OCI-LY3 (cell line): ENCODE measurements around the gene ZBTB45.
A peak's percentile ranks its signal among the peaks of the same experiment; 100 is the strongest.
"Not testable (repeated sequence)": the region's sequence is repeated elsewhere in the genome, so short reads cannot be mapped to it uniquely, and the experiment has no call there.

Experiments
- H2AFZ ChIP-seq: fragments of 200-600, 300-600 bp; shearing (Covaris generic); 2 replicates; pipeline ENCODE4 v1.6.0; 2014; ENCODE audit warnings: antibody characterized with exemption, low read depth, low read length
- H3K27ac ChIP-seq: fragments of 200-600, 300-600 bp; sonication (generic); 2 replicates; pipeline ENCODE4 v1.5.1; 2014; ENCODE audit warnings: mild to moderate bottlenecking, low read length, moderate library complexity, mixed read lengths
- H3K27me3 ChIP-seq: fragments of 200-600, 300-600 bp; sonication (generic); 2 replicates; pipeline ENCODE4 v1.6.1; 2014; ENCODE audit warnings: low read depth, low read length, mixed read lengths
- H3K36me3 ChIP-seq: fragments of 200-600, 300-600 bp; sonication (generic); replicated peaks from 2 replicates; pipeline ENCODE3; 2014; ENCODE audit warnings: low read depth, low read length, mixed read lengths
- H3K4me1 ChIP-seq: fragments of 300-600, 200-600 bp; sonication (generic); 2 replicates; pipeline ENCODE4 v1.6.1; 2014; ENCODE audit warnings: low read length, mixed read lengths
- H3K4me2 ChIP-seq: fragments of 200-600, 300-600 bp; sonication (generic); 2 replicates; pipeline ENCODE4 v1.6.1; 2014; ENCODE audit warnings: low read length, mixed read lengths
- H3K4me3 ChIP-seq: fragments of 300-600, 200-600 bp; sonication (generic); 2 replicates; pipeline ENCODE4 v1.5.1; 2014; ENCODE audit warnings: antibody characterized with exemption, mild to moderate bottlenecking, low read length, moderate library complexity
- H3K79me2 ChIP-seq: fragments of 300-600, 200-600 bp; shearing (Covaris generic); 2 replicates; pipeline ENCODE4 v1.6.1; 2014; ENCODE audit warnings: mild to moderate bottlenecking, low read length, mixed read lengths
- H3K9ac ChIP-seq: fragments of 300-600, 200-600 bp; shearing (Covaris generic); 2 replicates; pipeline ENCODE4 v1.6.0; 2014; ENCODE audit warnings: mild to moderate bottlenecking, low read length, moderate library complexity
- H3K9me3 ChIP-seq: fragments of 200-600, 300-600 bp; shearing (Covaris generic); 2 replicates; pipeline ENCODE4 v1.6.1; 2014; ENCODE audit warnings: low read length, mixed read lengths; ENCODE audit not compliant: insufficient read depth
- H4K20me1 ChIP-seq: fragments of 200-600, 300-600 bp; sonication (generic); 2 replicates; pipeline ENCODE4 v1.6.1; 2016; ENCODE audit warnings: low read length, mixed read lengths; ENCODE audit not compliant: insufficient read depth
- CTCF ChIP-seq: fragments of 200-600, 300-600 bp; sonication (generic); IDR thresholded peaks from 2 replicates; pipeline ENCODE4 v1.5.1; 2014; ENCODE audit warnings: antibody characterized with exemption, low read length, low read depth
- EZH2phosphoT487 ChIP-seq: fragments of 200-600 bp; shearing (Covaris generic); IDR thresholded peaks from 2 replicates; pipeline ENCODE4 v1.6.1; 2018; ENCODE audit warnings: antibody characterized with exemption, mixed run types, low read depth

The ZBTB45 gene

GRCh38 chr19:58474997-58475713, 44.5 kb downstream of the ZBTB45 start:
- Histone ChIP-seq H3K36me3 (peaks cover 10% of the 10 kb centered on the region), H3K9me3 (no peaks in the 10 kb centered on the region), H3K4me1 (peaks cover 25% of the 10 kb centered on the region), H3K4me2 (peak overlapping the region; percentile 86), H3K4me3 (peak overlapping the region; percentile 83), H3K27me3 (no peaks in the 10 kb centered on the region), H3K27ac (peak overlapping the region; percentile 83), H3K9ac (peak overlapping the region; percentile 84), H4K20me1 (no peaks in the 10 kb centered on the region), H2AFZ (no peak overlapping the region; the same call in 1 of the 2 replicates), H3K79me2 (no peaks in the 10 kb centered on the region)
- TF ChIP-seq EZH2phosphoT487, result no peak
- TF ChIP-seq CTCF, result no peak

- Histone ChIP-seq H3K4me3 (peak overlapping the region; percentile 83), H3K27me3 (no peaks in the 10 kb centered on the region), H3K9me3 (no peaks in the 10 kb centered on the region), H3K36me3 (peaks cover 10% of the 10 kb centered on the region), H2AFZ (no peak overlapping the region), H3K4me2 (peak overlapping the region; percentile 86), H3K9ac (no peak overlapping the region), H3K27ac (no peak overlapping the region), H3K4me1 (peaks cover 25% of the 10 kb centered on the region), H4K20me1 (no peaks in the 10 kb centered on the region), H3K79me2 (no peaks in the 10 kb centered on the region)
- no peak for TF ChIP-seq CTCF
- TF ChIP-seq EZH2phosphoT487, result no peak
Observed at GRCh38 chr19:58474291-58474996, 45.2 kb downstream of the ZBTB45 start.

GRCh38 chr19:58473775-58474174, 45.8 kb downstream of the ZBTB45 start:
- no peak overlapping the region for H3K4me3 ChIP-seq
- 0 out of 2 replicates have a peak, but pooled peaks cover under 1% of the 10 kb centered on the region for H3K79me2 ChIP-seq
- no peak overlapping the region for H2AFZ ChIP-seq
- TF ChIP-seq CTCF, result no peak
- no peak for TF ChIP-seq EZH2phosphoT487
- 0 out of 2 replicates have a peak, but pooled peaks cover 4% of the 10 kb centered on the region for H4K20me1 ChIP-seq
- peaks cover 25% of the 10 kb centered on the region for H3K4me1 ChIP-seq
- no peaks in the 10 kb centered on the region for H3K27me3 ChIP-seq
- no peak overlapping the region for H3K4me2 ChIP-seq
- H3K9me3 ChIP-seq, result no peaks in the 10 kb centered on the region
- H3K36me3 ChIP-seq, result peaks cover 10% of the 10 kb centered on the region
- H3K27ac ChIP-seq, result no peak overlapping the region
- no peak overlapping the region for H3K9ac ChIP-seq

- H3K4me2 ChIP-seq, result no peak overlapping the region
- no peak overlapping the region for H2AFZ ChIP-seq
- peaks cover 9% of the 10 kb centered on the region for H3K79me2 ChIP-seq
- no peak for TF ChIP-seq CTCF
- TF ChIP-seq EZH2phosphoT487, result no peak
- H3K9ac ChIP-seq, result no peak overlapping the region
- H3K36me3 ChIP-seq, result peaks cover 10% of the 10 kb centered on the region
- peaks cover 11% of the 10 kb centered on the region; the same call in 1 of the 2 replicates for H4K20me1 ChIP-seq
- H3K27ac ChIP-seq, result no peak overlapping the region
- H3K4me1 ChIP-seq, result peaks cover 16% of the 10 kb centered on the region
- H3K4me3 ChIP-seq, result no peak overlapping the region
- no peaks in the 10 kb centered on the region for H3K27me3 ChIP-seq
- H3K9me3 ChIP-seq, result no peaks in the 10 kb centered on the region
Observed at GRCh38 chr19:58471736-58472135, 47.9 kb downstream of the ZBTB45 start.

GRCh38 chr19:58470837-58471543, 48.6 kb downstream of the ZBTB45 start:
- not testable (repeated sequence) for H2AFZ ChIP-seq, H3K9me3 ChIP-seq, H3K79me2 ChIP-seq, H3K4me3 ChIP-seq, H3K9ac ChIP-seq, H3K27me3 ChIP-seq, H3K27ac ChIP-seq, H3K4me2 ChIP-seq
- Histone ChIP-seq H4K20me1 (peaks cover 11% of the 10 kb centered on the region; the same call in 1 of the 2 replicates), H3K4me1 (peaks cover 16% of the 10 kb centered on the region), H3K36me3 (peaks cover 10% of the 10 kb centered on the region)
